Adrenal gland (tissue), 12 donors: ENCODE data around the gene PGP. TPM values are rescaled to one million over a fixed set of nuclear protein-coding genes. Genes with fewer than 3 reads are reported as not detected.

ENCODE experiments used
- DNase-seq, 7 donors: peaks; one replicate each; pipeline ENCODE4 v3.0.0-alpha.2; 2019 to 2020
- H3K27ac ChIP-seq, 5 donors: fragments of 200-600 bp; sonication (generic) in 4 of 5; 1 replicate in 3 of 5; 2 replicates in 2 of 5; pipeline versions ENCODE4 v1.5.1 to v1.8.0; 2016 to 2020; ENCODE audit warnings: mild to moderate bottlenecking in 1 of 5
- H3K27me3 ChIP-seq: fragments of 200-600 bp; 2 replicates; pipeline ENCODE4 v1.8.0; 2021
- H3K36me3 ChIP-seq, 2 donors: fragments of 200-600 bp; replicated peaks in 1 of 2; 1 replicate in 1 of 2; 2 replicates in 1 of 2; pipeline versions ENCODE4 v1.5.1 to v1.8.0; 2018 to 2022
- H3K4me1 ChIP-seq, 2 donors: fragments of 200-600 bp; replicated peaks in 1 of 2; 1 replicate in 1 of 2; 2 replicates in 1 of 2; pipeline versions ENCODE4 v1.5.1 to v1.8.0; 2018 to 2021
- H3K4me3 ChIP-seq, 4 donors: fragments of 200-600 bp; sonication (generic) in 3 of 4; one replicate each; pipeline ENCODE4 v1.5.1; 2016 to 2018
- H3K9me3 ChIP-seq, 3 donors: fragments of 200-600 bp; sonication (generic) in 1 of 3; replicated peaks in 1 of 3; 1 replicate in 2 of 3; 2 replicates in 1 of 3; pipeline versions ENCODE4 v1.5.1 to v1.8.0; 2016 to 2021
- CTCF ChIP-seq, 6 experiments: fragments of 450-650 bp in 4 of 6; fragments of 200-600 bp in 2 of 6; sonication (generic) in 1 of 6; IDR thresholded peaks; 1 replicate in 5 of 6; 2 replicates in 1 of 6; pipeline versions ENCODE4 v1.5.1 to v1.8.0; 2016 to 2021; ENCODE audit warnings: antibody characterized with exemption in 6 of 6, mild to moderate bottlenecking in 2 of 6, moderate library complexity in 1 of 6
- POLR2A ChIP-seq, 2 donors: fragments of 450-650 bp; IDR thresholded peaks; one replicate each; pipeline ENCODE4 v1.6.1; 2017; ENCODE audit warnings: antibody characterized with exemption in 2 of 2, mild to moderate bottlenecking in 2 of 2, moderate library complexity in 1 of 2
- WGBS, 4 donors: extraction: QIAGEN DNeasy Blood & Tissue Kit in 2 of 4; methylation state at CpG; one replicate each; pipeline versions ENCODE4 v1.1.5 to v1.1.7; 2013 to 2017; 5-methylcytosine and 5-hydroxymethylcytosine counted together
- intact Hi-C, 2 donors: fragments of 100-400 bp; cut with DNase I; formaldehyde crosslinking; loops; one replicate each; pipeline versions ENCODE4 v1.14.1 to v1.15.0; 2022 to 2023
- polyA plus RNA-seq, 3 donors: library from polyadenylated mRNA; stranded (reverse); fragments of 200-250 nt in 2 of 3; fragments of 350-450 nt in 1 of 3; fragmentation: Illumina TruSeq in 1 of 3; extraction: RNeasy Lipid Tissue Mini Kit (QIAGEN cat#74804) in 1 of 3; gene quantifications; one replicate each; pipeline ENCODE4 v1.2.3, GENCODE V29; 2013 to 2014
- total RNA-seq, 9 donors: library from RNA; depleted of rRNA in 4 of 9; stranded (reverse); fragments of >200 nt in 4 of 9; fragments of 120-200 nt in 1 of 9; fragmentation: NEBNext Ultra II Directional in 1 of 9; extraction: Animal tissue kit (Norgen Biotek cat#: 25700) in 1 of 9; gene quantifications; one replicate each; pipeline versions ENCODE4 v1.1.0 to v1.2.4, GENCODE V29; 2013 to 2023
- donor health status: healthy with polysubstance abuse.
- donor health status: Bipolar disorder and iron deficiency.
- donor health status: DM: yes; HTN: yes; CAD: no.
- donor health status: DM: no; HTN: no; CAD: no.
- donor health status: DM: no; HTN: no; CAD: no.
- donor health status: DM: yes; HTN: yes; CAD: no.

The PGP gene
- total and polyA plus RNA-seq, 12 donors: 8.3 to 24.1 (median 13.6) TPM

DNA sequence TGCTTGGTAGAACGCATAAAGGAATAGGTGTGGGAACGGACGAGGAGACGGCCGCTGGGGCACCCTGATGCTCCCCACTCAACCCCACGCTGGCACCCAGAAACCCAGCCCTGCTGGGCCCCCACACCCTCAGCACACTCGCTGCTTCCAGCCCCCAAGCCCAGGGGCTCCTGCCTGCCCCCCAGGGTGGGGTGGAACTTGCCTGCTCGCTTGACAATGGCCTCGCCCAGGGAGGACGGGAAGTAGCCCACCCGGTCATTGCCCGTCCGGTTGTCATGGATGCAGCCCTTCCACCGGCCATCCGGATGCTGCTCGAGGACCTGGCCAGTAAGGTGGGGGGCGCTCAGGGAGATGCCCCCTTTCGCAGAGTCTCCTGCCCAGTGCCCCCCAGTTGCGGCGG lies 28.1 kb downstream of the PGP start:
- Histone ChIP-seq H3K27ac (no peak overlapping the region), H3K4me1 (no peaks in the 10 kb centered on the region), H3K27me3 (no peaks in the 10 kb centered on the region), H3K9me3 (no peaks in the 10 kb centered on the region), H3K36me3 (no peaks in the 10 kb centered on the region), H3K4me3 (no peak overlapping the region)
- WGBS, 4 donors: 83 to 89% (median 88%) methylated on average over 9 to 20 of the region's 20 CpGs
- DNase-seq: no peak
- TF ChIP-seq CTCF (IDR thresholded peaks at IDR 0.05): no peak
- no peak for TF ChIP-seq POLR2A (IDR thresholded peaks at IDR 0.05)
- intact Hi-C loops: no loop called here

DNA sequence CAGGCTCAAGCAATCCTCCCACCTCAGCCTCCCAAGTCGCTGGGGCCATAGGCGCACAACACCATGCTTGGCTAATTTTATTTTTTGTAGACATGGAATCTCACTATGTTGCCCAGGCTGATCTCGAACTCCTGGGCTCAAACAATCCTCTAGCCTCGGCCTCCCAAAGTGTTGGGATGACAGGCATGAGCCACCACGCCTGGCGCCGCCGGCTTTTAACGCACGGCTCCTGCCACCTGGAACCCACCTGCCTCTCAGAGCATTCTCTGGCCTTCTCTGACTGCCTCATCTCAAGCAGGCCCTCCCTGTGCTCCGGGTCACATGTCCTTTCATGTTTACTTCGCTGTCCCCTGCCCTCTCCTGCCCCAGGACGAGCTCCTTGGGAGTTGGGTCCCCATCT lies 28.6 kb downstream of the PGP start:
- intact Hi-C loops: no loop called here
- Histone ChIP-seq H3K27me3 (no peaks in the 10 kb centered on the region), H3K4me1 (no peaks in the 10 kb centered on the region), H3K9me3 (no peaks in the 10 kb centered on the region), H3K4me3 (no peak overlapping the region), H3K36me3 (no peaks in the 10 kb centered on the region), H3K27ac (no peak overlapping the region)
- WGBS, 4 donors: 84 to 92% (median 86%) methylated on average over 13 of the region's 13 CpGs
- TF ChIP-seq CTCF (IDR thresholded peaks at IDR 0.05) (no peak), POLR2A (IDR thresholded peaks at IDR 0.05) (no peak)
- DNase-seq: no peak

DNA sequence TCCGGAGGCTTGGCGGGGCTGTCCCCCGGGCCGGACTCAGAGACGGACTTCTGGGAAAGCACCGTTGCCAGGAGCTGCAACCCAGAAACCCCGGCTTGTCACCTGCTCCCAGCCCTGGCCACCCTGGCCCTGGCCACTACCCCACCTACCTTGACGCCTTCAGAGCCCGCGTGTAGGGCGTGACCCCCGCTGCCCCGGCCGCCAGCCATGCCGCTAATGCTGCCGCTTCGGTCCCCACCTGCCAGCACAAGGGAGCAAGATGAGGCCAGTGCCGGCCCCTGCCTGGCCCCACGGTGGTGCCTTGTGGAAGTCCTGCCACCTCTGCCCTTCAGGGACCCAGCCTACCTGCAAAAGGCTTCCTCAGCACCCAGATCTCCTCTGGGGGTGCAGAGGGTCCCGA lies 29.7 kb downstream of the PGP start:
- no peaks in the 10 kb centered on the region for H3K9me3 ChIP-seq

DNA sequence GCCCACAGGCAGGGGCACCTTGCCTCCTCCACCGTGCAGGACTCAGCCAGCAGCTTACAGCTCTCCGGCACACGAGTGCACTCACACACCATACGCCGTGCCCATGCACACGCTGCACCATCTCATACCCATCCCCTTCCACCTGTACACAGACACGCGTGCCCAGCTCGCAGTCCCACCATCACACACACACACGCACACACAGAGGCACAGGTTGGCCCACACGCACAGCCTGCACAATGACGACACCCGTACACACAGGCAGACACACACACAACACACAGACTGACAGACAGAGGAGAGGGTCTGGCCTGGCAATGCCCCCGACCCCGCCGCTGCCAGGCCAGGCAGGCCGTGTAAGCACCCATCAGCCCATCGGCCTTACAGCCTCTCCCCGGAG lies 30.3 kb downstream of the PGP start:
- no peak for DNase-seq
- Histone ChIP-seq H3K9me3 (no peaks in the 10 kb centered on the region), H3K4me1 (no peaks in the 10 kb centered on the region), H3K36me3 (no peaks in the 10 kb centered on the region), H3K27me3 (no peaks in the 10 kb centered on the region), H3K27ac (no peak overlapping the region), H3K4me3 (no peak overlapping the region)
- 89 to 91% (median 89%) methylated on average over 10 to 19 of the region's 19 CpGs for WGBS, 4 donors
- TF ChIP-seq CTCF (IDR thresholded peaks at IDR 0.05): no peak
- no peak for TF ChIP-seq POLR2A (IDR thresholded peaks at IDR 0.05)
- intact Hi-C loops: no loop called here

More for the DNA sequence above, 29.7 kb downstream of the PGP start:
- WGBS, 4 donors: 72 to 86% (median 76%) methylated on average over 4 to 20 of the region's 20 CpGs
- Histone ChIP-seq H3K36me3 (no peaks in the 10 kb centered on the region), H3K4me1 (no peaks in the 10 kb centered on the region), H3K27ac (no peak overlapping the region), H3K27me3 (no peaks in the 10 kb centered on the region), H3K4me3 (no peak overlapping the region)
- no peak for TF ChIP-seq POLR2A (IDR thresholded peaks at IDR 0.05)
- no peak for TF ChIP-seq CTCF (IDR thresholded peaks at IDR 0.05)
- intact Hi-C loops: no loop called here
- DNase-seq: no peak
